ENCODE results near the gene UBR1.

- TF ChIP-seq REST (IDR thresholded peaks at IDR 0.05; ENCODE audit: low read depth) (no peak), ZNF274 (IDR thresholded peaks at IDR 0.05; ENCODE audit: low read depth, low read length) (no peak), CTCF (IDR thresholded peaks at IDR 0.05 in 2 of 3, conservative IDR thresholded peaks at IDR 0.05 in 1 of 3; ENCODE audit: borderline replicate concordance in 1 of 3, insufficient read depth in 1 of 3, low read depth in 2 of 3, low read length in 2 of 3) (no peak), EZH2 (IDR thresholded peaks at IDR 0.05) (no peak), MAX (IDR thresholded peaks at IDR 0.05) (no peak), POLR2A (IDR thresholded peaks at IDR 0.05; ENCODE audit: borderline replicate concordance, extremely low read depth, insufficient read depth, insufficient read length) (no peak), POLR2AphosphoS5 (IDR thresholded peaks at IDR 0.05; ENCODE audit: low read depth, low read length) (no peak), SP1 (IDR thresholded peaks at IDR 0.05; ENCODE audit: low read depth) (no peak), FOSL1 (IDR thresholded peaks at IDR 0.05; ENCODE audit: low read depth) (no peak)
These were observed 16.0 kb upstream of the UBR1 start for GRCh38 chr15:43121863-43122262.

All from HCT116 (cell line).